ENCODE results near the gene LRP2BP. TPM values are rescaled to one million over a fixed set of nuclear protein-coding genes. Genes with fewer than 3 reads are reported as not detected.

The LRP2BP gene
- total and polyA plus RNA-seq, 2 experiments from 2014 or later, result 0.28 to 1.7 TPM

DNA sequence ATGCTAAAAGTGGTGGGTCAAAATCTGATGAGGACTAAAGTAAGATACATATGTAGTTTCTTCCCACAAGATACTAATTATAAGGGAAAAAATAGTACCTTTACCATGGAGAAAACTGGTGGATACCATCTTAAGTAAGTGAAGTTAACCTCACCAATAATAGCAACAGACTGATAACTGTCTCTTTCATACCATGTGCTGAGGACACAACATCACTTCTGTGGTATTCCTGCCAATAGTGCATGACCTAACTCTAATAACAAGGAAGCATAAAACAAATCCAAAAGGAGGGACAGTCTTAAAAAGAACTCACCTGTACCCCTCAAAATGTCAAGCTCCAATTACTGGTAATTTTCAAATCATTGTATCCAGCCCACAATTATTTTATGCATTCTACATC lies 21.2 kb upstream of the LRP2BP start (continued):
- no peak for TF ChIP-seq ZNF462 (CRISPR knock-in tag; IDR thresholded peaks at IDR 0.05)
- no peak for TF ChIP-seq JUNB (IDR thresholded peaks at IDR 0.05; ENCODE audit: unreplicated experiment)
- TF ChIP-seq, protein P1, sequence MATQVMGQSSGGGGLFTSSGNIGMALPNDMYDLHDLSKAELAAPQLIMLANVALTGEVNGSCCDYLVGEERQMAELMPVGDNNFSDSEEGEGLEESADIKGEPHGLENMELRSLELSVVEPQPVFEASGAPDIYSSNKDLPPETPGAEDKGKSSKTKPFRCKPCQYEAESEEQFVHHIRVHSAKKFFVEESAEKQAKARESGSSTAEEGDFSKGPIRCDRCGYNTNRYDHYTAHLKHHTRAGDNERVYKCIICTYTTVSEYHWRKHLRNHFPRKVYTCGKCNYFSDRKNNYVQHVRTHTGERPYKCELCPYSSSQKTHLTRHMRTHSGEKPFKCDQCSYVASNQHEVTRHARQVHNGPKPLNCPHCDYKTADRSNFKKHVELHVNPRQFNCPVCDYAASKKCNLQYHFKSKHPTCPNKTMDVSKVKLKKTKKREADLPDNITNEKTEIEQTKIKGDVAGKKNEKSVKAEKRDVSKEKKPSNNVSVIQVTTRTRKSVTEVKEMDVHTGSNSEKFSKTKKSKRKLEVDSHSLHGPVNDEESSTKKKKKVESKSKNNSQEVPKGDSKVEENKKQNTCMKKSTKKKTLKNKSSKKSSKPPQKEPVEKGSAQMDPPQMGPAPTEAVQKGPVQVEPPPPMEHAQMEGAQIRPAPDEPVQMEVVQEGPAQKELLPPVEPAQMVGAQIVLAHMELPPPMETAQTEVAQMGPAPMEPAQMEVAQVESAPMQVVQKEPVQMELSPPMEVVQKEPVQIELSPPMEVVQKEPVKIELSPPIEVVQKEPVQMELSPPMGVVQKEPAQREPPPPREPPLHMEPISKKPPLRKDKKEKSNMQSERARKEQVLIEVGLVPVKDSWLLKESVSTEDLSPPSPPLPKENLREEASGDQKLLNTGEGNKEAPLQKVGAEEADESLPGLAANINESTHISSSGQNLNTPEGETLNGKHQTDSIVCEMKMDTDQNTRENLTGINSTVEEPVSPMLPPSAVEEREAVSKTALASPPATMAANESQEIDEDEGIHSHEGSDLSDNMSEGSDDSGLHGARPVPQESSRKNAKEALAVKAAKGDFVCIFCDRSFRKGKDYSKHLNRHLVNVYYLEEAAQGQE (IDR thresholded peaks at IDR 0.05; ENCODE audit: unreplicated experiment), result no peak
- no peak for TF ChIP-seq CREB1 (CRISPR knock-in tag; IDR thresholded peaks at IDR 0.05; ENCODE audit: low read depth)
- TF ChIP-seq, protein P2, sequence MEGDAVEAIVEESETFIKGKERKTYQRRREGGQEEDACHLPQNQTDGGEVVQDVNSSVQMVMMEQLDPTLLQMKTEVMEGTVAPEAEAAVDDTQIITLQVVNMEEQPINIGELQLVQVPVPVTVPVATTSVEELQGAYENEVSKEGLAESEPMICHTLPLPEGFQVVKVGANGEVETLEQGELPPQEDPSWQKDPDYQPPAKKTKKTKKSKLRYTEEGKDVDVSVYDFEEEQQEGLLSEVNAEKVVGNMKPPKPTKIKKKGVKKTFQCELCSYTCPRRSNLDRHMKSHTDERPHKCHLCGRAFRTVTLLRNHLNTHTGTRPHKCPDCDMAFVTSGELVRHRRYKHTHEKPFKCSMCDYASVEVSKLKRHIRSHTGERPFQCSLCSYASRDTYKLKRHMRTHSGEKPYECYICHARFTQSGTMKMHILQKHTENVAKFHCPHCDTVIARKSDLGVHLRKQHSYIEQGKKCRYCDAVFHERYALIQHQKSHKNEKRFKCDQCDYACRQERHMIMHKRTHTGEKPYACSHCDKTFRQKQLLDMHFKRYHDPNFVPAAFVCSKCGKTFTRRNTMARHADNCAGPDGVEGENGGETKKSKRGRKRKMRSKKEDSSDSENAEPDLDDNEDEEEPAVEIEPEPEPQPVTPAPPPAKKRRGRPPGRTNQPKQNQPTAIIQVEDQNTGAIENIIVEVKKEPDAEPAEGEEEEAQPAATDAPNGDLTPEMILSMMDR (conservative IDR thresholded peaks at IDR 0.05; ENCODE audit: low read depth in 2 of 2), result no peak
